A673 (cell line): ENCODE measurements around the gene KIFC3. TPM values are rescaled to one million over a fixed set of nuclear protein-coding genes. Genes with fewer than 3 reads are reported as not detected.

Source experiments
- BruUV-seq: library from RNA; stranded (reverse); fragments of 400-500 nt; replicated peaks from 2 replicates; lab custom pipeline; 2021; lab: Mats Ljungman, UMichigan
- CTCF ChIA-PET: fragments of 300-600 bp; sonication (Branson Sonifier 250); formaldehyde crosslinking; loops from one replicate; lab custom pipeline; 2022; ENCODE audit warnings: antibody characterized with exemption; lab: Charles Lee
- POLR2A ChIA-PET: fragments of 300-600 bp; sonication (Branson Sonifier 250); formaldehyde crosslinking; loops from one replicate; lab custom pipeline; 2022; ENCODE audit warnings: antibody characterized with exemption; ENCODE audit not compliant: low non-redundant PET; lab: Charles Lee
- DNase-seq: peaks from one replicate; pipeline ENCODE4 v3.0.0-alpha.2; 2015; ENCODE audit warnings: low spot score
- H3K27ac ChIP-seq: fragments of 200-600 bp; sonication (generic); 2 replicates; pipeline ENCODE4 v1.5.1; 2016; ENCODE audit warnings: mixed run types, low read depth, mild to moderate bottlenecking, mixed read lengths, antibody characterized with exemption, low read length; ENCODE audit not compliant: poor library complexity, severe bottlenecking
- H3K27me3 ChIP-seq: fragments of 200-600 bp; sonication (generic); replicated peaks from 2 replicates; pipeline ENCODE4 v1.6.1; 2017; ENCODE audit warnings: mixed run types, low read depth, mild to moderate bottlenecking, mixed read lengths, antibody characterized with exemption, low read length; ENCODE audit not compliant: insufficient read depth, poor library complexity
- H3K36me3 ChIP-seq: fragments of 200-600 bp; sonication (generic); 2 replicates; pipeline ENCODE4 v1.6.1; 2016; ENCODE audit warnings: mixed run types, mild to moderate bottlenecking, mixed read lengths, antibody characterized with exemption, low read length; ENCODE audit not compliant: insufficient read depth, poor library complexity, severe bottlenecking
- H3K4me1 ChIP-seq: fragments of 200-600 bp; sonication (generic); 2 replicates; pipeline ENCODE4 v1.6.1; 2017; ENCODE audit warnings: mixed run types, mild to moderate bottlenecking, mixed read lengths, antibody characterized with exemption, low read length; ENCODE audit not compliant: insufficient read depth, poor library complexity, severe bottlenecking
- H3K4me3 ChIP-seq: fragments of 200-600 bp; sonication (generic); 2 replicates; pipeline ENCODE4 v1.5.1; 2016; ENCODE audit warnings: low read depth, mixed run types, mild to moderate bottlenecking, mixed read lengths, low read length; ENCODE audit not compliant: poor library complexity, severe bottlenecking
- H3K9me3 ChIP-seq: fragments of 200-600 bp; sonication (generic); 2 replicates; pipeline ENCODE4 v1.6.1; 2016; ENCODE audit warnings: mixed run types, low read depth, mild to moderate bottlenecking, mixed read lengths, antibody characterized with exemption, low read length; ENCODE audit not compliant: poor library complexity, severe bottlenecking
- CTCF ChIP-seq: fragments of 300-800, 200-600 bp; sonication (generic); conservative IDR thresholded peaks from 2 replicates; pipeline ENCODE4 v1.5.1; 2017; ENCODE audit warnings: low read depth, mild to moderate bottlenecking, antibody characterized with exemption, low read length, moderate library complexity, mixed read lengths
- EZH2 ChIP-seq: fragments of 200-600 bp; sonication (generic); IDR thresholded peaks from 2 replicates; pipeline ENCODE4 v1.6.1; 2017; ENCODE audit warnings: borderline replicate concordance, low read depth, mild to moderate bottlenecking, mixed read lengths, antibody characterized with exemption, low read length; ENCODE audit not compliant: poor library complexity, severe bottlenecking
- intact Hi-C: fragments of 100-400 bp; cut with micrococcal nuclease; formaldehyde crosslinking; loops from one replicate; pipeline ENCODE4 v1.10.0; 2022; ENCODE audit not compliant: unreplicated experiment
- total RNA-seq: library from RNA; stranded (reverse); gene quantifications from 2 replicates; pipeline ENCODE4 v1.2.3, GENCODE V29; 2021

Gene KIFC3
- total RNA-seq, 1 experiment from 2014 or later = 198 TPM

GRCh38 chr16:57843400-57843799 is 41.1 kb upstream of the KIFC3 start:
- ChIA-PET CTCF (no interaction called here), POLR2A (no interaction called here)
- H3K36me3 ChIP-seq = peaks cover 10% of the 10 kb centered on the region
- no peaks in the 10 kb centered on the region for H3K9me3 ChIP-seq
- TF ChIP-seq EZH2 = no peak
- no peak for DNase-seq
- intact Hi-C loops = no loop called here
- H3K27ac ChIP-seq = peak overlapping the region; percentile 100
- peaks cover 72% of the 10 kb centered on the region for H3K4me1 ChIP-seq
- BruUV-seq = no TSS peak
- no peak overlapping the region for H3K4me3 ChIP-seq
- no peaks in the 10 kb centered on the region for H3K27me3 ChIP-seq

DNA sequence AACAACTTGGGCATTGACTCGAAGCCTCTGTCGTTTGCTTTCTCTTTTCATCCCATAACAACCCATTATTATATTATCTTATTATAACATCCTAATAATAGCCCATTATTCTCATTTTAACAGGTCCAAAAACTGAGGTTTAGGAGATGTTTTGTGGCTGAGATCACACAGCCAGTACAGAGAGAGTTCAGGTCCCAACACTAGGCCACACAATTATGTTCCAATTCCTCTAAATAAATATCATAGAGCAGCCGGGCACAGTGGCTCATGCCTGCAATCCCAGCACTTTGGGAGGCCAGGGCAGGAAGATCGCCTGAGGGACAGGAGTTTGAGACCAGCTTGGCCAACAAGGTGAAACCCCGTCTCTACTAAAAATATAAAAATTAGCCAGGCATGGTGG is 40.3 kb upstream of the KIFC3 start:
- peaks cover 10% of the 10 kb centered on the region for H3K36me3 ChIP-seq
- BruUV-seq = no TSS peak
- peak overlapping the region; percentile 66 for H3K27ac ChIP-seq
- POLR2A ChIA-PET = interaction anchor here (0.6 kb wide), 1 partner anchor 106 kb away, joined by 5 read pairs; no protein-coding TSS in a partner anchor
- H3K4me1 ChIP-seq = peaks cover 72% of the 10 kb centered on the region
- H3K9me3 ChIP-seq = no peaks in the 10 kb centered on the region
- H3K4me3 ChIP-seq = no peak overlapping the region
- intact Hi-C loops = no loop called here
- H3K27me3 ChIP-seq = no peaks in the 10 kb centered on the region
- CTCF ChIA-PET = no interaction called here
- no peak for DNase-seq
- TF ChIP-seq CTCF (no peak), EZH2 (no peak)

GRCh38 chr16:57840833-57841232 is 38.5 kb upstream of the KIFC3 start:
- peaks cover 10% of the 10 kb centered on the region for H3K36me3 ChIP-seq
- peak overlapping the region; percentile 66 for H3K27ac ChIP-seq
- H3K9me3 ChIP-seq = no peaks in the 10 kb centered on the region
- no peak for DNase-seq
- peaks cover 74% of the 10 kb centered on the region for H3K4me1 ChIP-seq
- TF ChIP-seq EZH2 (no peak), CTCF (no peak)
- intact Hi-C loops = no loop called here
- no peaks in the 10 kb centered on the region for H3K27me3 ChIP-seq
- ChIA-PET CTCF (no interaction called here), POLR2A (no interaction called here)
- no TSS peak for BruUV-seq
- no peak overlapping the region for H3K4me3 ChIP-seq

DNA sequence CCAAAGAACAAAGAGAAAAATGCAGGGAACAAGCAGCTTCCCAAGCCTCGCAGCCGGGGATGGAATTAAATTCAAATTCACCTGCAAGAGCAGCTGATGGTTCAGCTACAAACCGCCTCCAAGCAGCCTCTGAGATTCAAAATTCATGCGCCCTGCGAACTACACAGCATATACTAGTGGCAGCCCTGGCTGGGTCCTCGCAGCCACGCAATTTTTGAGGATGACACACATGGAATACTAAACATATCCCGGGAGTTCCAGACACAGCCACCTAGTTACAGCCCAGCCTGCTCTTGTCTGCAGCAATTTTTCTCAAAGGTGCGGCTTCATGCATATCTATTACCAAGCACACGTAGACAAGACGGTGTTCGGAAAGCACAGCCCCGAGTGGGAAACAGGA is 35.9 kb upstream of the KIFC3 start:
- CTCF ChIA-PET = no interaction called here
- Histone ChIP-seq H3K27ac (peak overlapping the region; percentile 74), H3K4me3 (no peak overlapping the region), H3K9me3 (no peaks in the 10 kb centered on the region), H3K4me1 (peaks cover 70% of the 10 kb centered on the region), H3K36me3 (peaks cover 10% of the 10 kb centered on the region), H3K27me3 (no peaks in the 10 kb centered on the region)
- TF ChIP-seq CTCF (no peak), EZH2 (no peak)
- POLR2A ChIA-PET = no interaction called here
- DNase-seq = no peak
- intact Hi-C loops = no loop called here
- BruUV-seq = no TSS peak
